ENCODE results near the gene IFNL3. TPM values are rescaled to one million over a fixed set of nuclear protein-coding genes. Genes with fewer than 3 reads are reported as not detected.
"Not testable (repeated sequence)": the region's sequence is repeated elsewhere in the genome, so short reads cannot be mapped to it uniquely, and the experiment has no call there.

Gene IFNL3
- total RNA-seq, 1 donor from 2014 or later, result not detected

DNA sequence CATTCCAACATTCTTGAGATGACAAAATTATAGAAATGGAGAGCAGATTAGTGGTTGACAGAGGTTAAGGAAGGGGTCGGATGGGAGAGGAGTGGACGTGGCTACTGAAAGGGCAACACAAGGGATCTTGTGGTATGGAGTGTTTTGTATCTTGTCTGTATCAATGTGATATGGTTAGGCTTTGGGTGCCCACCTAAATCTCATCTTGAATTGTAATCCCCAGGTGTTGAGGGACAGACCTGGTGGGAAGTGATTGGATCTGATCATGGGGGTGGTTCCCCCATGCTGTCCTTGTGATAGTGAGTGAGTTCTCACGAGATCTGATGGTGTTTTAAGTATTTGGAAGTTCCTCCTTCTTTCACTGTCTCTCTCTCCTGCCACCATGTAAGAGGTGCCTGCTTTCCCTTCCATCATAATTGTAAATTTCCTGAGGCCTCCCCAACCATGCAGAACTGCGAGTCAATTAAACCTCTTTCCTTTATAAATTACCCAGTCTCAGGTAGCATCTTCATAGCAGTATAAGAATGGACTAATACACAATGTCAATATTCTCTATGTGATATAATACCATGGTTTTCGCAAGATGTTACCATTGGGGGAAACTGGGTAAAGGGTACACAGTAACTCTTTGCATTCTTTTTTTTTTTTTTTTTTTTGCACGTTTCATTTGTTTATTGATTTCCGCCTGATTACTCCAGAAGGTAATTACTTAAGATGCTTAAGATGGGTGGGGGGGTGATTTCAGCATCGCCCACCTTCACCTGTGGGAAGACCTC is 8.8 kb upstream of the IFNL3 start:
- no peak for DNase-seq (ENCODE audit: low read depth)

DNA sequence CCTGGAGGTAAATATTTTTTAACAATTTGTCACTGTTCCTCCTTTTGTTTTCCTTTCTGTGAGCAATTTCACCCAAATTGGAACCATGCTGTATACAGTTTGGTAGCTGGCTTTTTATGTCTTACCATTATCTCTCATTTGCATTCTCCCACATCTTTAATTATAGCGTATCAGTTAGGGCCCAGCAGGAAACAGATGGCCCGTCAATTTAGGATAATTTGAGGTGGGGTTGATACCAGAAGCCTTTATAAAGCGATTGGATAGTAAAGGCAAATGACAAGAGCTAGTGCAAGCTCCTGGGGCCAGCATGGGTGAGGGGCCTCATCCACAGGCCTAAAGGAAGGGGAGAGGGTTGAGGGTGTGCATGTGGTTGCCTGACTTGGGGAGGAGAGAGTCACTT is 7.7 kb upstream of the IFNL3 start:
- DNase-seq (ENCODE audit: low read depth), result no peak

DNA sequence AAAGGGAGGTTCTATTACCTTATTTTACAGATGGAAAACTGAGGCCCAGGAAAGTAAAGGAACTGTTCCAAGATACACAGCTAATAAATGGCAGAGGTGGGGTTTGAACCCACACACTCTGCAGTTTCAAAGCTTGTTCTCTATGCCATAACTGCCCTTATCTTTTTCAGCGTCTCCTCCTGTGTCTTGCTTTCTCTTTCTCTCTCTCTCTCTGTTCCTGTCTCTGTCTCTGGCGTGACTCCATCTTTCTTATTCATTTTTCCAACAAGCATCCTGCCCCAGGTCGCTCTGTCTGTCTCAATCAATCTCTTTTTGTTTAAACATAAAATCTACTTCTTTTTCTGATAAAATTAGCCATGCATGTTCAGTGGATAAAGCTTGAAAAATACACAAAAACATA is 7.0 kb upstream of the IFNL3 start:
- no peak for DNase-seq (ENCODE audit: low read depth)

- DNase-seq (ENCODE audit: low read depth), result no peak
These were observed 6.3 kb upstream of the IFNL3 start for GRCh38 chr19:39251081-39251480.

DNA sequence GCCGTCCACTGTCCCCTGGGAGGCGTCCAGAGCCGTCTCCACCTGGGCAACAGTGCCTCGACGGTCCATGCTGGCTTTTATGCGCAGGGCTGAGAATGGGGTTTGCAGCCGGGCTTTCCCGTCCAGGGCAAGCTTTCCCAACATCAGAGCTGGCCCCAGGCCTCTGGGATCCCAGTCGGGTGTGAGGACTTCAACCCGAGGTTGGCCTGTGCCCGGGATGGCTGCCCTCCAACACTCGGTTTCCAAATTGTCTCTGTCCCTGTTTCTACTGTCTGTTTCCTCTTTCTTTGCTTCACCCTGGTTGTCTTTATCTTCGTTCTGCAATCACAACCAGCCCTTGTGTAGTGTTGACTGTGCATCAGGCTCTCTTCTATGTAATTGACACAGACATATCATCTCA is 4.0 kb upstream of the IFNL3 start, which contains the start of gene IFNL4:
Gene IFNL4, minus strand, starts transcription at position 51 of the 400 bp plus-strand sequence.
- DNase-seq (ENCODE audit: low read depth), result no peak

- no peak for DNase-seq (ENCODE audit: low read depth)
These were observed 3.2 kb upstream of the IFNL3 start for GRCh38 chr19:39247701-39248664.

- no peak for DNase-seq (ENCODE audit: low read depth)
These were observed 2.3 kb upstream of the IFNL3 start for GRCh38 chr19:39246951-39247669.

- not testable (repeated sequence) for DNase-seq (ENCODE audit: low read depth)
These were observed 360 bp upstream of the IFNL3 start for GRCh38 chr19:39245166-39245565.

- not testable (repeated sequence) for DNase-seq (ENCODE audit: low read depth)
These were observed 1.1 kb downstream of the IFNL3 start for GRCh38 chr19:39243741-39244140.

- DNase-seq (ENCODE audit: low read depth), result no peak
These were observed 4.4 kb downstream of the IFNL3 start for GRCh38 chr19:39240421-39240820.

- DNase-seq (ENCODE audit: low read depth), result no peak
These were observed 5.9 kb downstream of the IFNL3 start for GRCh38 chr19:39238944-39239343.

DNA sequence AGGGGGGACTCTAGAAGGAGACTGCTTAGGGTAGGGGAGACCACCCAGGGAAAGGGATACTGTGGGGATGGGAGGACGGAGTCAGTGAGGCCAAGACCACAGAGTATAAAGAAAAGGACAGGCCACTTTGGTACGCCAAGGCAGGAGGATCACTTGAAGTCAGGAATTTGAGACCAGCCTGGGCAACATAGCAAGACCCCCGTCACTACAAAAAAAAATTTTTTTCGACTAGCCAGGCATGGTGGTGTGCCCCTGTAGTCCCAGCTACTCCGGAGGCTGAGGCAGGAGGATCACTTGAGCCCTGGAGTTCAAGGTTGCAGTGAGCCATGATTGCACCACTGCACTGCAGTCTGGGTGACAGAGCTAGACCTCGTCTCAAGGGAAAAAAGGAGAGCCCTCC is 6.6 kb downstream of the IFNL3 start:
- no peak for DNase-seq (ENCODE audit: low read depth)

- DNase-seq (ENCODE audit: low read depth), result peak; percentile 18
These were observed 7.3 kb downstream of the IFNL3 start for GRCh38 chr19:39237200-39238184.

GRCh38 chr19:39236527-39236926 is 8.3 kb downstream of the IFNL3 start:
- no peak for DNase-seq (ENCODE audit: low read depth)

DNA sequence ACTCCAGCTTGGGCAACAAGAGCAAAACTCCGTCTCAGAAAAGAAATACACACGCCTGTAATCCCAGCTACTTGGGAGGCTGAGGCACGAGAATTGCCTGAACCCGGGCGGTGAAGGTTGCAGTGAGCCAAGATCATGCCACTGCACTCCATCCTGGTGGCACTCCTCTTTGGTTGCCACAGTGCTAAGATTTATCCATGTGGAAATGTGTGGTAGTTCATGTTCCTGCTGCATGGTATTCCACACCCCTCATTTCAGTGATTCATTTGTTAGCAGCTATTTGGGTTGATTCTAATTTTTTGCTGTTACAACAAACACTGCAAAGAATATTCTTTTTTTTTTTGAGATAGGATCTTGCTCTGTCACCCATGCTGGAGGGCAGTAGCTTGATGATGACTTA is 12.1 kb downstream of the IFNL3 start:
- no peak for DNase-seq (ENCODE audit: low read depth)

DNA sequence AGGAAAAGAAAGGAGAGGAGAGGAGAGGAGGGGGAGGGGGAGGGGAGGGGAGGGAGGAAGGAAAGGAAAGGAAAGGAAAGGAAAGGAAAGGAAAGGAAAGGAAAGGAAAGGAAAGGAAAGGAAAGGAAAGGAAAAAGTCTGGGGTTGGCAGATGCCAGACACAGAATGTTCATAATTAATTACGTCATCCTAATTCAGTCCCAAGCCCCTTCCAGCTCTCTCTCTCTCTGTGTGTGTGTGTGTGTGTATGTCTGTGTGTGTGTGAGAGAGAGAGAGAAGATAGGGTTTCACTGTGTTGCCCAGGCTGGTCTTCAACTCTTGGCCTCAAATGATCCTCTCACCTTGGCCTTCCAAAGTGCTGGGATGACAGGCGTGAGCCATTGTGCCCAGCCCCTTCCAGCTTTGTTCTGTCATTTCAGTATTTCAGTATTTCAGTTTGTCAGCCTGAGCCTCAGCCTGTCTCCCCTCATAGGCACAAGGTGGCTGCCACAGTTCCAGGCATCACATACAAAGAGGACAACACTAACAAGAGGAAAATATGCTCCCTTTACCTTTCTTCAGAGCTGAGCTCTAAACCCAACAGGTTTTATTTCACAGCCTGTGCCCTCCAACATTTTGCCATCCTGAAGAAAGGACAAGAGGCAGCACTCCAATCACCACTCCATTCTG is 14.6 kb downstream of the IFNL3 start:
- no peak for DNase-seq (ENCODE audit: low read depth)

GRCh38 chr19:39224910-39225309 is 19.9 kb downstream of the IFNL3 start:
- DNase-seq (ENCODE audit: low read depth), result no peak

DNA sequence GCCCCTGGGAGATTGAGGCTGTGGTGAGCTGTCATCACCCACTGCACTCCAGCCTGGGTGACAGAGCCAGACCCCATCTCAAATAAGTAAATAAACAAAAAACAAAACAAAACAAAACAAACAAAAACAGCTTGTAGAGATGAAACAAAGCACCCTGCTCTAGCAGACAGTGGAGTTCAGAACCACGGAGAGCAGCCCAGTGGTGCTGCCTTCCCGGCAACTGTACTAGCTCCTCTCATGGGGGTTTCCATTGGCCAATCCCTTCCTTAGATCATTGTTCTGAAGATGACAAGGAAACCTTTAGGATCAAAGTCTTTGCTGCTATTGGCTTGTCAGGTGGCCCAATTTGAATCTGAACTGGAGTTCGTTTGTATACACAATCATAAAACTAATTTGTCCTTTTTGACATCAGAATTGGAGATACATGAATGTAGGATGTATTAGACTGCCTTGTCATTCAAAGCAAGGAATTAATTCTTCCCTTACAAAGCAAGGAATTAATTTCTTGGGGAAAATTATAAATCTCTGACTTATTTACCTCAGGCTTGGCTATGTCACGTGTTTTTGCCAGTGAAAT is 21.0 kb downstream of the IFNL3 start:
- DNase-seq (ENCODE audit: low read depth), result peak; percentile 27

GRCh38 chr19:39219108-39219507 is 25.7 kb downstream of the IFNL3 start:
- DNase-seq (ENCODE audit: low read depth), result not testable (repeated sequence)
